GM12873 (cell line): ENCODE results near the gene GRAMD1C.

Experiments
- CTCF ChIP-seq: IDR thresholded peaks from 2 replicates; pipeline ENCODE4 v1.5.1; 2012; ENCODE audit warnings: low read depth, mild to moderate bottlenecking, moderate library complexity, low read length, control low read depth; ENCODE audit not compliant: insufficient read depth; ENCODE audit errors: missing control alignments

Gene GRAMD1C

GRCh38 chr3:113834983-113835382, 3.6 kb upstream of the GRAMD1C start:
- TF ChIP-seq CTCF: no peak

- no peak for TF ChIP-seq CTCF
Observed at GRCh38 chr3:113839551-113839950, 963 bp downstream of the GRAMD1C start.

GRCh38 chr3:113844622-113845222, 6.1 kb downstream of the GRAMD1C start:
- peak; percentile 57 for TF ChIP-seq CTCF

- no peak for TF ChIP-seq CTCF
Observed at GRCh38 chr3:113847247-113847646, 8.7 kb downstream of the GRAMD1C start.

- no peak for TF ChIP-seq CTCF
Observed at GRCh38 chr3:113847664-113848461, 9.3 kb downstream of the GRAMD1C start.

GRCh38 chr3:113852506-113852905, 13.9 kb downstream of the GRAMD1C start:
- no peak for TF ChIP-seq CTCF

- no peak for TF ChIP-seq CTCF
Observed at GRCh38 chr3:113867506-113867905, 28.9 kb downstream of the GRAMD1C start.
